Esophagus squamous epithelium (tissue), 4 donors: ENCODE data around the gene NMNAT3.

Source experiments
- CTCF ChIP-seq, 6 experiments: fragments of 450-650 bp in 4 of 6; fragments of 200-600 bp in 2 of 6; sonication (generic) in 2 of 6; IDR thresholded peaks; one replicate each; pipeline ENCODE4 v1.5.1; 2016 to 2019; ENCODE audit warnings: antibody characterized with exemption in 6 of 6, mild to moderate bottlenecking in 4 of 6, moderate library complexity in 4 of 6
- POLR2A ChIP-seq, 4 donors: fragments of 450-650 bp; IDR thresholded peaks; one replicate each; pipeline ENCODE4 v1.6.1; 2017; ENCODE audit warnings: antibody characterized with exemption in 4 of 4, mild to moderate bottlenecking in 4 of 4, moderate library complexity in 3 of 4

GRCh38 chr3:139640456-139640855 lies 37.3 kb downstream of the NMNAT3 start:
- no peak for TF ChIP-seq CTCF (IDR thresholded peaks at IDR 0.05)
- TF ChIP-seq POLR2A (IDR thresholded peaks at IDR 0.05) = no peak
